Measurements from ENCODE around the gene OR8B8.
"Not testable (repeated sequence)": the region's sequence is repeated elsewhere in the genome, so short reads cannot be mapped to it uniquely, and the experiment has no call there.

The OR8B8 gene

DNA sequence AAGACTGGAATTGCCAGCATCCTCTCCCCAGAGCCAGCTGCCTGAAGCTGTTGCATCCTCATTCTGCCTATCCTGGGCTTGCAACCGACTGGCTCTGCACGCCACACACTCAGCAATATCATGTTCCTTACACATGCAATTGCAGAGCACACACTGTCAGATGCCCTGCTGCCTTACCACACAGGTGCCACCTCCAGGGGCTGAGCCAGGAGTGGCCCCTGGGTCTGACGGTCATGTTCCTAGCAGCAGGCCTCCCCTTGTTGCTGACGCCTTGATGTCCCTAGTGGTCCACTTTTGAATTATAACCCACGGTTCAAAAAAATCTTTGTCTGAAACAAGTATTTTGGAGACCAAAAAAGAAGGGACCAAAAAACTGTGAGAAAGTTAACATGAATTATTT lies 18.5 kb upstream of the OR8B8 start:
- DNase-seq (ENCODE audit: low read depth) = no peak
- TF ChIP-seq, protein P1, sequence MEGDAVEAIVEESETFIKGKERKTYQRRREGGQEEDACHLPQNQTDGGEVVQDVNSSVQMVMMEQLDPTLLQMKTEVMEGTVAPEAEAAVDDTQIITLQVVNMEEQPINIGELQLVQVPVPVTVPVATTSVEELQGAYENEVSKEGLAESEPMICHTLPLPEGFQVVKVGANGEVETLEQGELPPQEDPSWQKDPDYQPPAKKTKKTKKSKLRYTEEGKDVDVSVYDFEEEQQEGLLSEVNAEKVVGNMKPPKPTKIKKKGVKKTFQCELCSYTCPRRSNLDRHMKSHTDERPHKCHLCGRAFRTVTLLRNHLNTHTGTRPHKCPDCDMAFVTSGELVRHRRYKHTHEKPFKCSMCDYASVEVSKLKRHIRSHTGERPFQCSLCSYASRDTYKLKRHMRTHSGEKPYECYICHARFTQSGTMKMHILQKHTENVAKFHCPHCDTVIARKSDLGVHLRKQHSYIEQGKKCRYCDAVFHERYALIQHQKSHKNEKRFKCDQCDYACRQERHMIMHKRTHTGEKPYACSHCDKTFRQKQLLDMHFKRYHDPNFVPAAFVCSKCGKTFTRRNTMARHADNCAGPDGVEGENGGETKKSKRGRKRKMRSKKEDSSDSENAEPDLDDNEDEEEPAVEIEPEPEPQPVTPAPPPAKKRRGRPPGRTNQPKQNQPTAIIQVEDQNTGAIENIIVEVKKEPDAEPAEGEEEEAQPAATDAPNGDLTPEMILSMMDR (IDR thresholded peaks at IDR 0.05; ENCODE audit: low read depth, low read length, missing control alignments) = no peak

DNA sequence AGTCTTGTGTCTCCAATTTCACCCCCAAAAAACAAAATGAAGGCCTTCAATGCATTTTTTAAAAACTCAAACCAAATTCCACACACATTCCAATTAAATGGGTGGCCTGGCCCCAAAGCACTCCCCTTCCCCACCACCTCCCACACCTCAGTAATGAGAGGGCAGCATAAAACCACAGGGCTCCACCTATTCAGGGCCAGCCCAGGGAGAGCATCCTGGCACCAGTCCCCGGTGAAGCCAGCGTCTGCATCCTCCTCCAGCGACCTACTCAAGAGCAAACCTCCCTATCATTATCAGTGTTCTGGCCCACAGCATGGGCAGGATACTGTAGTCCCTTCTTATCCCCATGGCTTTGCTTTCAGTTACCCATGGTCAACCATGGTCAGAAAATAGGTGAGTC lies 17.8 kb upstream of the OR8B8 start:
- H3K4me3 ChIP-seq (ENCODE audit: low read depth, low read length) = no peak overlapping the region
- TF ChIP-seq, protein P1 (IDR thresholded peaks at IDR 0.05; ENCODE audit: low read depth, low read length, missing control alignments) = no peak
- DNase-seq (ENCODE audit: low read depth) = no peak

More for the DNA sequence above, 18.5 kb upstream of the OR8B8 start:
- H3K4me3 ChIP-seq (ENCODE audit: low read depth, low read length) = no peak overlapping the region

DNA sequence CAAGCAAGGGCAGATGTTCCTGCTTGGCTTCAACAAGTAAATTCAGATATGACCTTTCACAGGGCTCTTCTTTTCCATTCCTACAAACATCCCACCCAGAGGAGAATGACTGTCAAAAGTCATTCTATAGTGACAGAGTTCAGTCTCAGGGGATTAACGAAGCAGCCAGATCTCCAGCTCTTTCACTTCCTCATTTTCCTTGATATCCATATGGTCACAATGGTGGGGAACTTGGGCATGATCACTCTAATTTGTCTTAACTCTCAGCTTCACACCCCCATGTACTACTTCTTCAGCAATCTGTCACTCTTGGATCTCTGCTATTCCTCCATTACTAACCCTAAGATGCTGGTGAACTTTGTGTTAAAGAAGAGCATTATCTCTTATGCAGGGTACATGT lies 15.0 kb upstream of the OR8B8 start:
- no peak overlapping the region for H3K4me3 ChIP-seq (ENCODE audit: low read depth, low read length)
- TF ChIP-seq, protein P1 (IDR thresholded peaks at IDR 0.05; ENCODE audit: low read depth, low read length, missing control alignments) = no peak
- DNase-seq (ENCODE audit: low read depth) = no peak

DNA sequence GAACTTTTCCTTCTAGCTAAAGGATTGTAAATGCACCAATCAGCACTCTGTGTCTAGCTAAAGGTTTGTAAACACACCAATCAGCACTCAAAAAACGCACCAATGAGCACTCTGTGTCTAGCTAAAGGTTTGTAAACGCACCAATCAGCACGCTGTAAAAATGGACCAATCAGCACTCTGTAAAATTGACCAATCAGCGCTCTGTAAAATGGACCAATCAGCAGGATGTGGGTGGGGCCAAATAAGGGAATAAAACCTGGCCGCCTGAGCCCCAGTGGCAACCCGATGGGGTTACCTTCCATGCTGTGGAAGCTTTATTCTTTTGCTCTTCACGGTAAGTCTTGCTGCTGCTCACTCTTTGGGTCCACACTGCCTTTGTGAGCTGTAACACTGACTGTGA lies 13.9 kb upstream of the OR8B8 start:
- not testable (repeated sequence) for H3K4me3 ChIP-seq (ENCODE audit: low read depth, low read length); DNase-seq (ENCODE audit: low read depth)

DNA sequence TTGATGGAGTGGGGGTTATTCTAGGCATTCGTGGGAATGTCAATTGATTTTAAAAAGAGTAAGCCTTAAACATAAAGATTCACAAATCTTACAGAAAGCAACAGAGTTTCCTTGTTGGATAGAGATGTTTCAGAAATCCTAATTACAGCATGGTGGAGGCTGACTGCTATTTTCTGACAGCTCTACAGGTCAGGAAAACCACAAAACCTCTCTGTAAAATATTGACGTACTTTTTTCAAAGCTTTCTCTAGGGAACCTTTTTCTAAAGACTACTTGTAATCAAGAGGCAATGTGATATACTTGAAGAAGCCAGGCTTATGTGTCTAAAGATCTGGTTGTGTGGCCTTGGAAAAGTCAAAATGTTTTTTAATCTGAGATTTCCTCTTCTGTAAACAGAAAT lies 9.1 kb upstream of the OR8B8 start:
- TF ChIP-seq, protein P1 (IDR thresholded peaks at IDR 0.05; ENCODE audit: low read depth, low read length, missing control alignments) = no peak
- no peak for DNase-seq (ENCODE audit: low read depth)
- no peak overlapping the region for H3K4me3 ChIP-seq (ENCODE audit: low read depth, low read length)

DNA sequence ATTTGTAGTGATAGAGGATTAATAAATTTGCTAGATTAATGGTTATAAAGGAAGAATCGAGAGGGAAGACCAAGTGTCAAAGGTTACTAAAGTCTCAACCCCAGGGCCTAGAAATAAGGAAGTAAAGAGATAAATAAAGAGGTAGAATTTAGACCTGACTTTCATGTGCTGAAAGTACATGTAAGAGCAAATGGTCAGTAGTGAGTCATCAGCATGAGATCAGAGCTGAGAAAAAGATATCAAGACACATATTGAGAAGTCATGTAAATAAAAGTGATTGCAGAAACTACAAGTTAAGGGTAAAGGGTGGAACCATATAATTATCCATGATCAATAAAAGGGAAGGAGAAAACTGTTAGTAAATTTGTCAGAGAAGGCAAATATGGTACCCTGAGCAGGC lies 1.4 kb upstream of the OR8B8 start:
- TF ChIP-seq, protein P1 (IDR thresholded peaks at IDR 0.05; ENCODE audit: low read depth, low read length, missing control alignments) = no peak
- H3K4me3 ChIP-seq (ENCODE audit: low read depth, low read length) = no peak overlapping the region
- no peak for DNase-seq (ENCODE audit: low read depth)

DNA sequence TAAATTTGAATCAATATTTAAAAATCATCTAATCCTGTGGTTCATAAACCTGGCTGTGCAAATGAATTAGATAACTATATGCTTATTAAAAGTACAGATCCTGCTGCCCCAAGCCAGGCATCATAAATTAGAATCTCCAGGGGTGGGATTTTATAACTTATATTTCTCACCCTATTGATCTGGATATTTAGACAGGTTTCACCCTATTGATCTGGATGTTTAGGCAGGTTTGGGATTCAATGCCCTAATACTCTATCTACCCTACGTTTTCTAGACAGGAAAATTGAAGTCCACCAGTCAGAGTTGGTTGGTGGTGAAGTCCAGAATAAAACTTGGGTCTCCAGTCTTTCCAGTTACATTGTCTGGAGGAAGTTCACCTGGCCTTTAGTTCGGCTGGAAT lies 2.6 kb downstream of the OR8B8 start:
- DNase-seq (ENCODE audit: low read depth) = no peak
- TF ChIP-seq, protein P1 (IDR thresholded peaks at IDR 0.05; ENCODE audit: low read depth, low read length, missing control alignments) = no peak
- no peak overlapping the region for H3K4me3 ChIP-seq (ENCODE audit: low read depth, low read length)

DNA sequence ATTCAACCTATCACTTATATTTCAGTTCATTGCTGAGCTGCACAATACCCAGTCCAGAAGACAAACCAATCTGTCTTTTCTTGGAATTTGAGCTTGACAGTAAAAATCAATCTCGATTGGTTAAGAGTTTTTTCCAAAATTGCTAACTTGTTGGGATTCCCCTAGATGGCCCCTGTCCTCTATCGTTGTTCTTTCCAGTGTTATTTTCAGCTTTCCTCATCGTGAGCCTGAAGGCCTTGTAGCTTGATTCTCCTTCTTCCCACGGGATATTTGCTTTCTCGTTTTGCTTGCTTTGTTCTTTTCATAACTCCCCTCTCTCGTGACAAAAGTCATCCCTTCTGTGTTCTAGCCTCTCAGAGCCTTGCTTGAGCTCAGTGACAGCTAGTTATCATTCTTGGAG lies 3.1 kb downstream of the OR8B8 start:
- DNase-seq (ENCODE audit: low read depth) = no peak
- TF ChIP-seq, protein P1 (IDR thresholded peaks at IDR 0.05; ENCODE audit: low read depth, low read length, missing control alignments) = no peak
- H3K4me3 ChIP-seq (ENCODE audit: low read depth, low read length) = no peak overlapping the region
